Suprapubic skin (tissue), 4 donors: Measurements from ENCODE around the gene FGFR3. TPM values are rescaled to one million over a fixed set of nuclear protein-coding genes. Genes with fewer than 3 reads are reported as not detected.

Experiments used
- DNase-seq, 2 donors: peaks; one replicate each; pipeline ENCODE4 v3.0.0-alpha.2; 2019; ENCODE audit warnings: low spot score in 2 of 2
- H3K27ac ChIP-seq: fragments of 200-600 bp; sonication (generic); one replicate; pipeline ENCODE4 v1.5.1; 2019
- H3K27me3 ChIP-seq: fragments of 200-600 bp; sonication (generic); one replicate; pipeline ENCODE4 v1.5.1; 2019
- H3K36me3 ChIP-seq: fragments of 200-600 bp; sonication (generic); one replicate; pipeline ENCODE4 v1.5.1; 2019
- H3K4me1 ChIP-seq: fragments of 200-600 bp; sonication (generic); one replicate; pipeline ENCODE4 v1.5.1; 2019
- H3K4me3 ChIP-seq: fragments of 200-600 bp; sonication (generic); one replicate; pipeline ENCODE4 v1.5.1; 2019; ENCODE audit warnings: mild to moderate bottlenecking
- H3K9me3 ChIP-seq: fragments of 200-600 bp; sonication (generic); one replicate; pipeline ENCODE4 v1.5.1; 2019
- EP300 ChIP-seq: sonication (generic); formaldehyde crosslinking; IDR thresholded peaks from one replicate; pipeline ENCODE4 v1.6.1; 2017; ENCODE audit warnings: antibody characterized with exemption
- POLR2A ChIP-seq, 2 donors: fragments of 450-650 bp; IDR thresholded peaks; one replicate each; pipeline ENCODE4 v1.6.1; 2017; ENCODE audit warnings: antibody characterized with exemption in 2 of 2, mild to moderate bottlenecking in 2 of 2, moderate library complexity in 2 of 2
- POLR2AphosphoS5 ChIP-seq, 3 donors: sonication (generic); formaldehyde crosslinking; IDR thresholded peaks; one replicate each; pipeline ENCODE4 v1.6.1; 2017; ENCODE audit warnings: antibody characterized with exemption in 3 of 3
- WGBS: methylation state at CpG from one replicate; pipeline ENCODE4 v1.1.5; 2018; 5-methylcytosine and 5-hydroxymethylcytosine counted together
- total RNA-seq, 4 donors: library from RNA; depleted of rRNA; stranded (reverse); fragments of >200 nt; gene quantifications; one replicate each; pipeline ENCODE4 v1.1.0, GENCODE V29; 2016
- TF ChIP-seq, protein P1 (sequence below), 2 donors: fragments of 200-600 bp in 1 of 2; fragments of 450-650 bp in 1 of 2; sonication (generic) in 1 of 2; IDR thresholded peaks; one replicate each; pipeline ENCODE4 v1.5.1; 2016 to 2019; ENCODE audit warnings: antibody characterized with exemption in 2 of 2, mild to moderate bottlenecking in 1 of 2, moderate library complexity in 1 of 2

Gene FGFR3
- total RNA-seq, 4 donors from 2014 or later = 511 to 829 (median 662) TPM

DNA sequence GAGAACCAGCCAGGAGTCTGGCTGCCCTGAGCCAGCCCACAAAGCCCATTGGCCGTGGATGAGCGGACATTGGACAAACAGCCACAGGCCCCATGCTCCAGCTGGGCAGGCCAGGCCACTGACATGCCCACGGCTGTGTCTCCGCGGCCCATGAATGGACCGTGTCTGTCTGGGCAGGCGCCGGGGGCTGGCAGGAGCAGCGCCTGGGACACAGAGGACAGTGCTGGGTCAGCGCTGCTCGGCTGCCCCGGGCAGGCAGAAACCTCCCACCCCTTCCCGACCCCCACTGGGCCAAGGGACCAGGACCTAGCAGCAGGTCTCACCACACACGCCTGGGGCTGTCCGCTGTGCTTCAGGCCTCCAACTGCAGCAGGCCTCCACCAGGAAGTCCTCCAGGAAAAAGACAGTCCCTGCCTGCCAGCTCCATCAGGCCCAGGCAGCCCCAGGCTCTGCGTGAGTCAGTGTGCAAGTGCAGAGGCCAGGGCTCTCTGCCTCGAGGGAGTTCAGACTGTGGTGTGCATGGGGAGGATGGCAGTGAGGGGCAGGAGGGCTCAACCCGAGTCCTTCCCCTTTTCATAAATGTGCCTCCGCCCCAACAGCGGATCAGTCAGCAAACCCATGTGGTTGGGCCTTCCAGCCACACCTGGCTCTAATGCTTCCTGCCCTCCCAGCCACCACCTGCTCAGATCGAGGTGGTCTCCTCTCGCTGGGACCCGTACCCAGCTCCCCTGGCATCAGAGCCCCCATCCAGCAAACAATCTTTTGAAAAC is 17.2 kb upstream of the FGFR3 start:
- Histone ChIP-seq H3K4me3 (no peak overlapping the region), H3K4me1 (peaks cover 53% of the 10 kb centered on the region), H3K27me3 (peaks cover 11% of the 10 kb centered on the region), H3K27ac (no peak overlapping the region), H3K36me3 (no peaks in the 10 kb centered on the region), H3K9me3 (no peaks in the 10 kb centered on the region)
- no peak for DNase-seq
- TF ChIP-seq EP300 (no peak), POLR2A (IDR thresholded peaks at IDR 0.05) (no peak), POLR2AphosphoS5 (IDR thresholded peaks at IDR 0.05) (no peak)
- TF ChIP-seq, protein P1, sequence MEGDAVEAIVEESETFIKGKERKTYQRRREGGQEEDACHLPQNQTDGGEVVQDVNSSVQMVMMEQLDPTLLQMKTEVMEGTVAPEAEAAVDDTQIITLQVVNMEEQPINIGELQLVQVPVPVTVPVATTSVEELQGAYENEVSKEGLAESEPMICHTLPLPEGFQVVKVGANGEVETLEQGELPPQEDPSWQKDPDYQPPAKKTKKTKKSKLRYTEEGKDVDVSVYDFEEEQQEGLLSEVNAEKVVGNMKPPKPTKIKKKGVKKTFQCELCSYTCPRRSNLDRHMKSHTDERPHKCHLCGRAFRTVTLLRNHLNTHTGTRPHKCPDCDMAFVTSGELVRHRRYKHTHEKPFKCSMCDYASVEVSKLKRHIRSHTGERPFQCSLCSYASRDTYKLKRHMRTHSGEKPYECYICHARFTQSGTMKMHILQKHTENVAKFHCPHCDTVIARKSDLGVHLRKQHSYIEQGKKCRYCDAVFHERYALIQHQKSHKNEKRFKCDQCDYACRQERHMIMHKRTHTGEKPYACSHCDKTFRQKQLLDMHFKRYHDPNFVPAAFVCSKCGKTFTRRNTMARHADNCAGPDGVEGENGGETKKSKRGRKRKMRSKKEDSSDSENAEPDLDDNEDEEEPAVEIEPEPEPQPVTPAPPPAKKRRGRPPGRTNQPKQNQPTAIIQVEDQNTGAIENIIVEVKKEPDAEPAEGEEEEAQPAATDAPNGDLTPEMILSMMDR (IDR thresholded peaks at IDR 0.05) = no peak
- WGBS = 49% methylated on average over 6 of the region's 23 CpGs

DNA sequence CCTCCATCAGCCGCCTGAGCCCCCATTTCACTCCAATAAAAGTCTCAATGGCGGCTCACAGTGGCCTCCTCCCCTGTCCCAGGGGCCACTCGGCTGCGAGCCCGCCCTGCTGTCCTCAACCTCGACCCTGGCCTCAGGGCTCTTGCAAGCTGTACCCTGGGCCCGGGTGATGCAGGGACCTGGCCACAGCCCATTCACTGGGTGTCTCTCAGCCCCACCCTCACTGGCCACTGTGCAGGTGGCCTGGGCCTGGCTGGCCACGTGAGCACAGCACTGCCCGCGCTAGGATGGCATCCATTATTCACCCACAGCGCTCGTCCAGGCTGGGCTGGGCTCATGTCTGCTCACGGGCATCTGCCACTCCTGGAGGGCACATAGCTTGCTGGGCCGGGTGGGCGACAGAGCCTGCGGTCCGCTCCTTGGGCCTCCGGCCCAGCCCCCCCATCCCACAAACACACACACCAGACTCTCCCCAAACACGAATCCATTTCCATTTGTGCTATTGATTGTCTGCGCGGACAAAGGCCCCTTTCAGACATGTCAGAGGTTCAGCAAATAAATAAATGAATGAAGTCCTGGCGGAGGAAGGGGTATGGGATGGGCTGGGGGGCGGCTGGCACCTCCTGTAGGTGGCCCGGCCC is 16.5 kb upstream of the FGFR3 start:
- no peaks in the 10 kb centered on the region for H3K9me3 ChIP-seq
- peaks cover 46% of the 10 kb centered on the region for H3K4me1 ChIP-seq
- no peak for DNase-seq
- H3K27ac ChIP-seq = no peak overlapping the region
- peaks cover 5% of the 10 kb centered on the region for H3K27me3 ChIP-seq
- WGBS = 77% methylated on average over 18 of the region's 24 CpGs
- H3K36me3 ChIP-seq = no peaks in the 10 kb centered on the region
- TF ChIP-seq POLR2A (IDR thresholded peaks at IDR 0.05) (no peak), POLR2AphosphoS5 (IDR thresholded peaks at IDR 0.05) (no peak), EP300 (no peak)
- TF ChIP-seq, protein P1 (IDR thresholded peaks at IDR 0.05) = no peak
- no peak overlapping the region for H3K4me3 ChIP-seq

DNA sequence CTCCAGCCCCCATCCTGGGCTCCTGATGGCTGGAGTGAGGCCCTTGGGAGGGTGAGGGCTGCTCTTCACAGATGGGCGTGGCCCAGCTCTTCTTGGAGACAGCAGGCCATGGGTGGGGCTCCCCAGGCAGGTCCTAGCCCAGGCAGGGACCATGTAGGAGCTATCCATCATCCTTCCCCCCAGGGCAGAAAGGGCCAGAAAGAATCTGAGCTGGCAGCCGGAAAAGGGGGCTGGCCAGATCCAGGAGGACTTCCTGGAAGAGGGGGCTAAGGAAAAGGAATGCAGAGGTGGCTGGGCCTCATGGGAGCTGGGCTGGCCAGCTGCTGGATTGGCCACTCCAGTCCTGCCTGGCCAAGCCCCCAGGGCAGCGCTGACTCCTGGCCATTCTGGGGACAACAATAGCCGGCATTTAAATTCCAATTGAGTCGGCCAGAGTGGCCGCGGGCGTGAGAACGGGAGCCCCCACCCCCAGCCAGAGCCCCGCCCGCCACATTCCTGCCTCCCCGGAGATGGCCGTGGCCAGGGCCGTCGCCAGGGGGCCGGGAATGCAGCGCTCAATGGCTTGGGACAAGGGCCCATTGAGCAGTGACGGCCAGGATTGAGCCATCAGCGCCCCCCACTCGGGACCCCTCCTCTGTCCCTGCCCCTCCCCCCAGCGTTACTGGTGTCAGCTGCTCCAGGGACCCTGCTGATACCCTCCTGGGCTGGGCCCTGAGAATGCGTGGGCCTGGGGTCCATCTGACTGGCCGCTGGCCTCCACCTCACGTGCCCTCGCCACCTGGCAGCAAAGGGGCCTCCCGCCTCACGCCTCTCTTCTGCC is 15.1 kb upstream of the FGFR3 start:
- Histone ChIP-seq H3K27ac (no peak overlapping the region), H3K36me3 (no peaks in the 10 kb centered on the region), H3K9me3 (no peaks in the 10 kb centered on the region), H3K4me1 (peaks cover 47% of the 10 kb centered on the region), H3K4me3 (no peak overlapping the region), H3K27me3 (peaks cover 3% of the 10 kb centered on the region)
- TF ChIP-seq EP300 (no peak), POLR2A (IDR thresholded peaks at IDR 0.05) (no peak), POLR2AphosphoS5 (IDR thresholded peaks at IDR 0.05) (no peak)
- TF ChIP-seq, protein P1 (IDR thresholded peaks at IDR 0.05) = no peak
- no peak for DNase-seq
- 69% methylated on average over 8 of the region's 27 CpGs for WGBS

DNA sequence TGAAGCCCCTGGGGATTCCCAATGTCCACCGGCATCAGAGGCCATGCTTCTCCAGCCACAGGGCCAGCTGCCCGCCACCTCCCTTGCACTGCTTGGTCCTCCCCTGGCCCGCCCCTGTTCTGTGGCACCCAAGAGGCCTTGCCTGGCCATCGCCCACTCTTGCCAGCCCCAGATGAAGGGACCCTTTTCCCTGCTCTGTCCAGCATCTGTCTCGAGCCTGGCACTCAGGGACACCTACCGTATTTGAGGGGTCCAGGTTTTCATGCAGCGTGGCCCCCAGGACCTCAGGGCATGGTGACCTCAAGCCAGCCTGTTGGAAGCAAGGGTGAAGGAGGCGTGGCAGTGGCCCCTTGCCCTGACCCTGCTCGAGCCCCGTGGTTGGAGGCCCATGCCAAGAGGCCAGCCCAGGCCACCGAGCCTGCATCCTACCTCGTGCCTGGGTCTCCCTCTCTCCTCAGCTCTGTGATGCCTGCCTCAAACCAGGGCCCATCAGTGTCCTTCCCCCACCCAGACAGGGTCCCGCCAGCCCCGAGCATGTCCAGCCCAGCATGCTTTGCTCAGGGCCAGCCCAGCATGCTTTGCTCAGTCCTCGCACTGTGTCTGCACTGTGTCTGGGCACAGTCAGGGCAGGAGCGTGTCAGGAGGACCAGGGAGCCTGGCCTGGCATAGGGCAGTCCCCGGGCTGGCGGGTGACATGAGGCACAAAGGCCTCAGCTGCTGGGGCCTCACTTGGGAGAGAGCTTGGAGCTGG is 14.3 kb upstream of the FGFR3 start:
- 86% methylated on average over 8 of the region's 18 CpGs for WGBS

More for the DNA sequence above, 14.3 kb upstream of the FGFR3 start:
- no peak overlapping the region for H3K27ac ChIP-seq
- H3K36me3 ChIP-seq = no peaks in the 10 kb centered on the region
- no peak for DNase-seq
- peaks cover 3% of the 10 kb centered on the region for H3K27me3 ChIP-seq
- H3K4me3 ChIP-seq = no peak overlapping the region
- TF ChIP-seq POLR2AphosphoS5 (IDR thresholded peaks at IDR 0.05) = no peak
- no peak for TF ChIP-seq EP300
- TF ChIP-seq, protein P1 (IDR thresholded peaks at IDR 0.05) = no peak
- TF ChIP-seq POLR2A (IDR thresholded peaks at IDR 0.05) = no peak
- H3K9me3 ChIP-seq = no peaks in the 10 kb centered on the region
- peaks cover 53% of the 10 kb centered on the region for H3K4me1 ChIP-seq
